Measurements from ENCODE around the gene SH2D4B.
A peak's percentile ranks its signal among the peaks of the same experiment; 100 is the strongest.

Gene SH2D4B

DNA sequence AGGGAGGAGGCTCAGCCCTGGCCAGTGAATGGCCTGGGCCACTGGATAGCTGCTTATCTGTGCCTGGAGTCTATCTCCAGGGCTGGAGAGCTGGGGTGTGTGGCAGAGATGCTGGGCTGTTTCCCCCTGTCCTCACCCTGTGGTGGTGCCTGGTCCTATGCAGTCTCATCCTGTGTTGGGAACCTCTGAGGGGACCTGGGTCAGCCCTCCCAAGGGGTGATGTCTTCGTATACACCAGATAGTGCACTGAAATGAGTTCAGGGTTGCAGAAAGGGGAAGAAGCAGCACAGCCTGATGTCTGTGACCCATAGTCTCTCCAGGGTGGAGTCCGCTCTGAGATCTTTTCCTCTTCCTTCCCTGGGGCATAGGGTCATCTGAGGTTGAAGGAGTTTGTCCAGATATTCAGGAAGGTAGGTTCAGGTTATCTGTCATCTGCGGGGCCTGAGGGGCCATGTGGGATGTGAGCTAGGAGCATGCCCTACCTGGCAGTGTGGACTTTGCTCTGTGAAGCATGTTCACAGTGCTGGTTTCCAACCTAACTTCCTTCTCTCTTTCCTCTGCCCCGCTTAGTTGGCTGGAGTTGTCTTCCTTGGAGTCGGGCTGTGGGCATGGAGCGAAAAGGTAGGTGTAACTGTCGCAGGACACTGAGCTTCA lies 33.4 kb upstream of the SH2D4B start:
- DNase-seq = no peak

- DNase-seq = no peak
These were observed 32.7 kb upstream of the SH2D4B start for GRCh38 chr10:80504897-80505465.

GRCh38 chr10:80506189-80506575 lies 31.5 kb upstream of the SH2D4B start:
- no peak for DNase-seq

DNA sequence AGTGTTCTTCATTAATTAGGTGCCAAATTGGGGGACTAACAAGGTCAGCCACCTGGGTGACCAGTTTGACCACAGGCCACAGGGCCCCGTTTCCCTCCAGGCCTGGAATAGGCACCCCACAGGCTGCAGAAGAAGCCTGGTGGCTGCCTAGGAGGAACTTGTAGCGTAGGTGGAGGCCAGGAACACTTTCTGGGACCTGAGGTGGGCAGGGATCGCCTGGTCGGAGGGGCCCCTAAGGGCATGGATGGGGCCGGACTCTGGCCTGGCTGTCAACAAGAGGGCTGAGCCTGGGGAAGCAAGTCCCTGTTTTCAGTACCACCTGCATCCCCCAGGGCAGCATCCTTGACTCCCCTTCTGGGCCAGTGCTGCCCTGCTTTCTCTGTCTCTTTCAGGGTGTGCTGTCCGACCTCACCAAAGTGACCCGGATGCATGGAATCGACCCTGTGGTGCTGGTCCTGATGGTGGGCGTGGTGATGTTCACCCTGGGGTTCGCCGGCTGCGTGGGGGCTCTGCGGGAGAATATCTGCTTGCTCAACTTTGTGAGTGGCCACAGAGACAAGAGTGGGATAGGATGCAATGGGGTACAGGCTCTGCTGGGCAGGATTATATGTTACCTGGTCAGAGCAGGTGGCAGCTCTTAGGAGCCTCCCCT lies 30.7 kb upstream of the SH2D4B start:
- DNase-seq = no peak

- DNase-seq = no peak
These were observed 28.6 kb upstream of the SH2D4B start for GRCh38 chr10:80509108-80509402.

DNA sequence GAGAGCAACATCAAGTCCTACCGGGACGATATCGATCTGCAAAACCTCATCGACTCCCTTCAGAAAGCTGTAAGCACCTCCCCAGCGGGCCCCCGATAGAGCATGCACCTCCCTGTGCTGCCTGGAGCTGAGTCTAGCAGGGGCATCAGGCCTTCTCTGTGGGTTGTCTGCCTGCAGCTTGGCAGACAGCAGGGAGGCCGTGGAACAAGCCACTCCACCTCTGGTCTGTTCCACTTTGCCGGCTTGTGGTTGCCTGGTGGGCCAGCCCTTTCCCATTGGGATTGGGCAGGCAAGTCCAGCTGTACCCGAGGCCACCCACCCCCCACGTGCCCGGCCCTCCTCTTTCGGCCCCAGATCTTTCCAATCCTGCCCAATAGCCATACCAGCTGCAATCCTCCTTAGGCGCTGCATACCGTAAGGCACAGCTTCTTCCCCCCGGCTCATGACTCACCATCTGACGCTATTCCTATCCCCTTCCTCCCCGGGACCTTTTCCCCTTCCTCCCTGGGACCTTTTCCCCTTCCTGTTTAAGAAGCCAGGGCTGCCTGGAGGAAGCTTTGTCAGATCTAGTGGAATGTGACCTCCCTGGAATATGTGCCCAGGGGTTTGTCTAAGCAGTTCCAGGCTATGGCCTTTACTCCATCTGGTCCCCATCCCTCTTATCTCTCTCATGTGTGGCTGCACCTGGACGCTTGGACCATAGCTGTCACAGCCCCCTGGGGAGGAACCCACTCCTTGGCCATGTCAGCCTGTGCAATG lies 28.1 kb upstream of the SH2D4B start:
- DNase-seq = no peak

- DNase-seq = no peak
These were observed 25.6 kb upstream of the SH2D4B start for GRCh38 chr10:80512031-80512526.

DNA sequence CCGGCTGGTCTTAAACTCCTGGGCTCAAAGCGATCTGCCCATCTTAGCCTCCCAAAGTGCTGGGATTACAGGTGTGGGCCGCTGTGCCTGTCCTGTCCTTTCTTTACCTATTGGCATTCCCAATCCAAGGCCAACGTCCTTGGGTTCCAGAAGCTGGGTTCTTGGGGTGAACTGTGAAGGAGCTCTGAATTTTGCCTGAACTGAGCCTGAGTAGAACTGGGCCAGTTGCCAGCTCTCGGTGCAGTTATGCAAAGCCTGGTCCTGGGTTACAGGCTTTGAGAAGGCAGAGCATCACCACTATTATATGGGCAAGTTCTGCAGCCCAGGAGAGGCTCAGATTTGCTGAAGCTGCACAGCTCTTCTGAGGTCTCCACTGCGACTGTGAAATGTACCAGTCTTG lies 24.6 kb upstream of the SH2D4B start:
- DNase-seq = no peak

- no peak for DNase-seq
These were observed 22.2 kb upstream of the SH2D4B start for GRCh38 chr10:80515511-80515910.

GRCh38 chr10:80515941-80516340 lies 21.8 kb upstream of the SH2D4B start:
- DNase-seq = no peak

- no peak for DNase-seq
These were observed 21.1 kb upstream of the SH2D4B start for GRCh38 chr10:80516506-80517075.

GRCh38 chr10:80517416-80518142 lies 20.1 kb upstream of the SH2D4B start:
- DNase-seq = no peak

DNA sequence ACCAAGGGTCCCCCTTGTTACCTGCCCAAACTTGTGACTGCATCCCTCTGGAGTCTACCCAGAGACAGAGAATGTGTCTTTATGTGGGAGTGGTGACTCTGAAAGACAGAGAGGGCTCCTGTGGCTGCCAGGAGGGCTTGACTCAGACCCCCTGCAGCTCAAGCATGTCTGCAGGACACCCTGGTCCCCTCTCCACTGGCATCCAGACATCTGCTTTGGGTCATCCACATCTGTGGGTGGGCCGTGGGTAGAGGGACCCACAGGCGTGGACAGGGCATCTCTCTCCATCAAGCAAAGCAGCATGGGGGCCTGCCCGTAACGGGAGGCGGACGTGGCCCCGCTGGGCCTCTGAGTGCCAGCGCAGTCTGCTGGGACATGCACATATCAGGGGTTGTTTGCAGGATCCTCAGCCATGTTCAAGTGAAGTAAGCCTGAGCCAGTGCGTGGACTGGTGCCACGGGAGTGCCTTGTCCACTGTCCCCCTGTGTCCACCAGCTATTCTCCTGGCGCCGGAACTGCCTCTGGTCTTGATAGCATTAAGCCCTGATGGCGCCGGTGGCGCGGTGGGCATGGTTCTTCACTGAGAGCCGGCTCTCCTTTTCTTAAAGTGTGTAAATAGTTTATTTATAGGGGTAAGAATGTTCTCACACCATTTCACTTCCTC lies 19.4 kb upstream of the SH2D4B start:
- DNase-seq = no peak

- peak; percentile 47 for DNase-seq
These were observed 18.8 kb upstream of the SH2D4B start for GRCh38 chr10:80518807-80519360.

- no peak for DNase-seq
These were observed 17.6 kb upstream of the SH2D4B start for GRCh38 chr10:80519936-80520650.

GRCh38 chr10:80520661-80521470 lies 16.8 kb upstream of the SH2D4B start:
- DNase-seq = no peak

DNA sequence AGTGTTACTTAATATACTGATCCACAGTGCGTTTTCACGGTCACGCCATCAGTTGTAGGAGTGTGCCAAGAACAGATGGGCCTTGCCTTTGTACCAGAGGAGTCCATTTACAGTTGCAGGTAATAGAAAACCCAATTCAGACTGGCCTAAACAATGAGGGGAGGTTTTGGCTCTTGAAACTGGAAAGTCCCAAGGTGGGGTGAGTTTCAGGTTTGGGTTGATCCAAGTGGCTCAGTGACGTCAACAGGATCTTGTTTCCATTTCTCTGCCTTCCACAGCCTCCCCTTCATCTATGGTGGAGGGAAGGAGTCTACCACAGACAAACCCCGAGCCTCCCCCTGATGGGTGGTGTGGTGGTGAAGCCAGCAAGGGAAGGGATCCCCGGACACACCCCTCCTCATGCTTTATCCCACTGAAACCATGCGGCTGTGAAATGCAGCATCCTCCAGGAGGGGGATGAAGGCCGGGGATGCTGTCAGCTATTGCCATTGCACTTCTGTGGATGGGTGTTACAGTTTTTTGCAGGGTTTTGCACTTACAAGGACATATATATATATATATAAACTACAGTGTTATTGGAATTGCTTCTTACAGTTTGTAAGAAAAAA lies 14.8 kb upstream of the SH2D4B start:
- DNase-seq = no peak

DNA sequence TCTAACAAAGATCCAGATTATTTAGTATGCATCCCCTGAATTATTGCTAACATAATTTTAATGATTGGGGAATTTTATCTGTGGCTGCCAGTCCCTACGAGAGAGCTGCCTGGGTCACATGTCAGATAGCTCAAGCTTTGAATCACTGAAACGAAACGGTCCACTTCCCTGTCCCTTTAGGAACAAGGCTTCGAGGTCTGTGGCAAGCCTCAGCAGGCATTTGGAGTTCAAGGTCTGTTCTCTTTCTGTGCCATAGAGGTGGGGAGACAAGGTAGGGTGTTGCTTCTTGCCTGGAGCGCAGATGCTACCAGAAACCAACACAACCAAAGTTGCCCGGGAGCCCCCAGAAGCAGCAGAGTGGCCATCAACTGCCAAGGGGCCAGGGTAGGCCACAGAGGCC lies 13.9 kb upstream of the SH2D4B start:
- DNase-seq = no peak

DNA sequence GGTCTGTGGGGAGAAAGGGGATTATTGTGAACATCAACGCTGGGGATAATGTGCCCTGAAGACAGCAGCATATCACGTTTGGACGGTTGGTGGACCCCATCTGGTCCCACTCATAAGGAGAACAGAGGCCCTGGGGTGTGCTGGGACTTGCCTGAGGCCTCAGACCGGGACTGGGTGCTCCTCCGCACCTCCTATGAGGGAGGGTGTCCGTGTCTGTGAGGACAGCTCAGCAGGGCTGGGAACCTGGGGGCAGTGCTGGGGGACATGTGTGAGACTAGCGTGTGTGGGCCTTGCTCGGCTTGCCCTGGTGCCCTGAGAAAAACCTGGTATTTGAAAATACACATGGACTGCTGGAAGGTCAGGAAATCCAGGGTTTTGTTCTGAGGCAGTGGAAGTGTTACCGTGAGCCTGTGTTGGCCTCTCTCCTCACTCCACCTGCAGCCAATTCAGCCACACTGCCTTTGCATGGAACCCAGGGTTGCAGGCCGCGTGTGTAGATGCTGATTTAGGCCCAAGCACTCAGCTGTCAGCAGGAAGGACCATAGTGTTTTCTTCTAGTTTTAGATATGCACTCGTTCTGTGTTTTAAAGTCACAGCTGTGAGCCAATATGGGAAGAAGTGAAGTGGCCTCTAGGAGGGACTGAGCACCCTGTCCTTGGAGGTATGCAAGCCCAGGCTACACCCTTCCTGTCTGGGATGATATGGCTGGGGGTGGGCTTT lies 13.4 kb upstream of the SH2D4B start:
- no peak for DNase-seq

All from eye (tissue), 1 donor.